HFFc6 (cell line): Measurements from ENCODE around the gene VPS25. TPM values are rescaled to one million over a fixed set of nuclear protein-coding genes. Genes with fewer than 3 reads are reported as not detected.
A peak's percentile ranks its signal among the peaks of the same experiment; 100 is the strongest.

Source experiments
- DNase-seq: peaks from one replicate; pipeline ENCODE4 v3.0.0-alpha.2; 2018
- H3K27ac Mint-ChIP-seq: 2 replicates; pipeline ENCODE4 v1.8.0; 2020; ENCODE audit warnings: mild to moderate bottlenecking, mixed read lengths
- H3K27me3 Mint-ChIP-seq: 2 replicates; pipeline ENCODE4 v1.8.0; 2021; ENCODE audit warnings: mild to moderate bottlenecking, moderate library complexity, mixed read lengths; ENCODE audit not compliant: insufficient read depth
- H3K36me3 Mint-ChIP-seq: 2 replicates; pipeline ENCODE4 v1.8.0; 2021; ENCODE audit warnings: low read depth, mixed read lengths
- H3K4me1 Mint-ChIP-seq: 2 replicates; pipeline ENCODE4 v1.8.0; 2020; ENCODE audit warnings: low read depth, mixed read lengths
- H3K4me3 Mint-ChIP-seq: 2 replicates; pipeline ENCODE4 v1.8.0; 2020; ENCODE audit warnings: mild to moderate bottlenecking, moderate library complexity, mixed read lengths
- H3K9me3 Mint-ChIP-seq: 2 replicates; pipeline ENCODE4 v1.8.0; 2020; ENCODE audit warnings: mild to moderate bottlenecking, mixed read lengths
- total RNA-seq, 6 experiments: library from RNA; stranded (reverse); fragmentation: NEBNext Ultra II Directional; extraction: Animal tissue kit (Norgen Biotek cat#: 25700); gene quantifications; 2 replicates in 1 of 6; 3 replicates in 5 of 6; pipeline ENCODE4 v1.2.3, GENCODE V29; 2021
- TF ChIP-seq, protein P1 (sequence below): fragments of 200-600 bp; sonication (generic); IDR thresholded peaks from 2 replicates; pipeline ENCODE4 v1.5.0; 2021; ENCODE audit warnings: antibody characterized with exemption, mild to moderate bottlenecking

VPS25 gene
- total RNA-seq, 6 experiments from 2014 or later, result 79.3 to 94.5 (median 90.5) TPM

DNA sequence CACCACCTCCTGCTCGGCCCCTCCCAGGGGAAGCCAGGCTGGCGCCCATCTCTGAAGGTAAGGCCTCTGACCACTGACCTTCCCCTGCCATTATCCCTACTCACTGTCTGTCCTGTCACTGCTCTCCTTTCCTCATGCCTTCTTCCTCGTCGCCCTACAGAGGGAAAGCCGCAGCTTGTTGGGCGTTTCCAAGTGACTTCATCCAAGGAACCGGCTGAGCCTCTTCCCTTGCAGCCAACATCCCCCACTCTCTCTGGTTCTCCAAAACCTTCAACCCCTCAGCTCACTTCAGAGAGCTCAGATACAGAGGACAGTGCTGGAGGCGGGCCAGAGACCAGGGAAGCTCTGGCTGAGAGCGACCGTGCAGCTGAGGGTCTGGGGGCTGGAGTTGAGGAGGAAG, 22.2 kb downstream of the VPS25 start:
- TF ChIP-seq, protein P1, sequence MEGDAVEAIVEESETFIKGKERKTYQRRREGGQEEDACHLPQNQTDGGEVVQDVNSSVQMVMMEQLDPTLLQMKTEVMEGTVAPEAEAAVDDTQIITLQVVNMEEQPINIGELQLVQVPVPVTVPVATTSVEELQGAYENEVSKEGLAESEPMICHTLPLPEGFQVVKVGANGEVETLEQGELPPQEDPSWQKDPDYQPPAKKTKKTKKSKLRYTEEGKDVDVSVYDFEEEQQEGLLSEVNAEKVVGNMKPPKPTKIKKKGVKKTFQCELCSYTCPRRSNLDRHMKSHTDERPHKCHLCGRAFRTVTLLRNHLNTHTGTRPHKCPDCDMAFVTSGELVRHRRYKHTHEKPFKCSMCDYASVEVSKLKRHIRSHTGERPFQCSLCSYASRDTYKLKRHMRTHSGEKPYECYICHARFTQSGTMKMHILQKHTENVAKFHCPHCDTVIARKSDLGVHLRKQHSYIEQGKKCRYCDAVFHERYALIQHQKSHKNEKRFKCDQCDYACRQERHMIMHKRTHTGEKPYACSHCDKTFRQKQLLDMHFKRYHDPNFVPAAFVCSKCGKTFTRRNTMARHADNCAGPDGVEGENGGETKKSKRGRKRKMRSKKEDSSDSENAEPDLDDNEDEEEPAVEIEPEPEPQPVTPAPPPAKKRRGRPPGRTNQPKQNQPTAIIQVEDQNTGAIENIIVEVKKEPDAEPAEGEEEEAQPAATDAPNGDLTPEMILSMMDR, result no peak
- no peak for DNase-seq
- H3K4me3 Mint-ChIP-seq, result no peak overlapping the region
- peaks cover 10% of the 10 kb centered on the region for H3K27me3 Mint-ChIP-seq
- no peak overlapping the region; the same call in 1 of the 2 replicates for H3K27ac Mint-ChIP-seq
- H3K9me3 Mint-ChIP-seq, result peaks cover 4% of the 10 kb centered on the region
- H3K36me3 Mint-ChIP-seq, result peaks cover 23% of the 10 kb centered on the region
- H3K4me1 Mint-ChIP-seq, result peaks cover 23% of the 10 kb centered on the region

DNA sequence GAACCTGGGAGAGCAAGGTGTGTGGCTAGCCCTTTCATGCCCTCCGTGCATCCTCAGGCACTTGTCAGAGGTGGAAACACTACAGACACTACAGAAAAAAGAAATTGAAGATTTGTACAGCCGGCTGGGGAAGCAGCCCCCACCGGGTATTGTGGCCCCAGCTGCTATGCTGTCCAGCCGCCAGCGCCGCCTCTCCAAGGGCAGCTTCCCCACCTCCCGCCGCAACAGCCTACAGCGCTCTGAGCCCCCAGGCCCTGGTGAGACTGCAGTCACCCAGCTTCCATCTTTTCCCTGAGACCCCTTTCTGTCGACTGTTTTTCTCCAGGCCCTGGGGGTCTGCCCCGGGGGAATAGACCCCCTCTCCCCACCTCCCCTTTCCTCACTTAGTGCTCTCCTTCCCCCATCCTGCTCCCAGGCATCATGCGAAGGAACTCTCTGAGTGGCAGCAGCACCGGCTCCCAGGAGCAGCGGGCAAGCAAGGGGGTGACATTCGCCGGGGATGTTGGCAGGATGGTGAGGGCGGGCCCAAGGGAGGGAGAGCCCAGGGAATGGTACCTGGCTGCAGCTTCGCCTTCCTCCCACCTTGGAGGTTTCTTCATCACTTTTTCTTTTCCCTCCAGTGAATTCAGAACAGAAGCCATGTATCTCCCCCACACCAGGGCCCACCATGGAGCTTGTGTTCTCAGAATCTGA, 23.0 kb downstream of the VPS25 start:
- no peak for DNase-seq
- Mint-ChIP-seq H3K27me3 (peaks cover 10% of the 10 kb centered on the region), H3K4me1 (peaks cover 23% of the 10 kb centered on the region), H3K36me3 (peaks cover 16% of the 10 kb centered on the region), H3K27ac (no peak overlapping the region), H3K4me3 (peak overlapping the region; percentile 38), H3K9me3 (peaks cover 4% of the 10 kb centered on the region)
- TF ChIP-seq, protein P1, result no peak

DNA sequence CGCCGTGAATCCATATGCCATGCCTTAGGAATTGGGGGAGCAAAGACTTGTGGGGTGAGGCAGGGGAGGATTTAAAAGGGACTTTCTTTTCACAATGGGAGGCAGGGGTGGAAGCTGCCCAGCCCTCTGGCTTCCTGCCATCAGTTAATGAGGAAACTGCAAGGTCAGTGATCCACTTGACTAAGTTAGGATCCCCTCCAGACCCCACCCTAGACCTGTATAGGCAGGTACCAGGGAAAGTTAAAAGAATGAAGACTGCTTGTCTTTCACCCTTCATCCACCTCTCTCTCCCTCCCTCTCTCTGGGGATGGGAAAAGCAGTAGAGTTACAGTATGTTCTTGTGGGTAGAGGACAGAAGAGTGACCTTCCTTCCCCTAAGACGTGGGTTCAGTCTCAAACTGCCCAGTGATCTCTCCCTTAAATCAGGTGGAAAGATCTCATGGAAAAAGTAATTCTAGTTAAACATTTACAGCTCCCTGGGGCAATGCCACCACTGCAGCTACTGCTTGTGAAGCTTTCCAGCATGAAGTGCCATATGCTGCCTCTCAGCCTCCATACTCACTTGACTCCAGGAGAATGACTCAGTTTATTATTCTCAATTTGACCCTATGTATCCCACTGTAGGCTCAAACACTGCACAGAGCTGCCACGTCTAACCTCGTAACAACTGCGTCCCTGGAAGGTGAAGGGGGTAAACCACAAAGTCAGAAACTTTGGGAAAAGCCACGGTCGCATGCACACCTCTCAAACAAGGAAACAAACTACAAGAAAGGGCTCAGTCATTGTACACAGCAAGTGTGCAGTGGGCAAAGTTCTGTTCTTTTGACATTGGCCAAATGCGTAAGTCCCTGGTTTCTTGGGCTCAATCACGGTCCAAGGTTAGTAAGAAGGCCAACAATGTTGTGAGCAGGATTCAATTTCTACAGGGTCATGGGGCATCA, 24.1 kb downstream of the VPS25 start:
- Mint-ChIP-seq H3K4me3 (peak overlapping the region; percentile 94), H3K27me3 (peaks cover 10% of the 10 kb centered on the region), H3K4me1 (peaks cover 23% of the 10 kb centered on the region), H3K9me3 (peaks cover 4% of the 10 kb centered on the region), H3K27ac (peak overlapping the region; percentile 71), H3K36me3 (peaks cover 15% of the 10 kb centered on the region)
- TF ChIP-seq, protein P1, result no peak
- DNase-seq, result no peak

DNA sequence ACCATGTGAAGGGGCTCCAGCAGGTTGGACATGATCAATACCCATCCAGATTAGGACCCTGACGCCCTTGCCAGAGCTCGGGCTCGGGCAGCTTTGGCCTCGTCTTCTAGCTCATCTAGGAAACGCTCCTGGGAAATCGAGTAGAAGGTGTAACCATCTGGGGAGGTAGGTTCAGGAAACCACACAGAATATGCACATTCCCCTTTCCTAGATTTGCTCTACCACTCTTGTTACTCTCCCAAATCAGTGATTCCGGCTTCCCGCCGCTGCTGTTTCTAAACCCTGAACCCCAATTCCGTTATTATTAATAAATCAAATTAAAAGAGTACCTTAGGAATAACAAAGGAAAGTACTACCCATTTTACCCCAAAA, 24.7 kb downstream of the VPS25 start:
- Mint-ChIP-seq H3K4me1 (peaks cover 23% of the 10 kb centered on the region), H3K4me3 (peak overlapping the region; percentile 94), H3K27ac (peak overlapping the region; percentile 71), H3K36me3 (peaks cover 11% of the 10 kb centered on the region), H3K9me3 (peaks cover 4% of the 10 kb centered on the region), H3K27me3 (peaks cover 10% of the 10 kb centered on the region)
- TF ChIP-seq, protein P1, result no peak
- no peak for DNase-seq

DNA sequence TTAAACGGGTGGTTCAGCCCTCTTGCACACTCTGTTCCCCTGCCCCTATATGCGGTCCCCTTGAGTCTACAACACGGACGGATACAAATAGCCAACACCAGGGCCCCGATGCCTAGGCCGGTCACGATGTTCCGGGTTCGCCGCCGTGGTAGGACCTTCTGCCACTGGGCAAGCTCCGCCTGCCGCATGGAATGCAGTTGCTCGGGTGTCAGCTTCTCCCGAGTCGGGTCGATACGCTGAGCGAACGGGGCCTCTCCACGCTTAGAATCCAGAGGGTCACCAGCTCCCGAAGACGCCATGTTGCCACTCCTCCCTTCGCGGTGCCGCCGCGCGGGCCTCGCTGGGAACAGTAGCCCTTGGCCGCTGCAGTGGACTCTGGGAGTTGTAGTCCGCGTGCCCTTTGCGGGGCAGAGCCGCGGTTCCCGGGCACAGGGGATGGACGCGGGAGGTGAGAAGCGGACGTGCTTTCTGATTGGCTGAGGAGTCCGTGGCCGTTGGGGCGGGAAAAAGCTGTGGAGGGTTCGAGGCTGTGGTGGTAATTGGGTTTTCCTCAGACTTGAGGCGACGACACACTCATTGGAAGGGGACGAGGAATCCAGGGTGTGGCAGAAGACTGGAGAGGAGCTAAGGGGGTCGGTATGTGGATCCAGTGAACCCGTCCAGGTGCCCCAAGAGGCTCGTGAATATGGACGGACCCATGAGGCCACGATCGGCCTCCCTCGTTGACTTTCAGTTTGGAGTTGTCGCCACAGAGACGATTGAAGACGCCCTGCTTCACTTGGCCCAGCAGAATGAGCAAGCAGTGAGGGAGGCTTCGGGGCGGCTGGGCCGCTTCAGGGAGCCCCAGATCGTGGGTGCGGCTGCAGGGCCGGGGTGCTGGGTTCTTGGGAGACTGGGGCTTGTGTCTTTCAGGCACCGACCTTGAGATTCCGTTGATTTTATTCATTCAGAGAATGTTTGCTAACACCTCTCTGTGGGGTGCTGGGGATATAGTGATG, 25.4 kb downstream of the VPS25 start, which contains the start of the genes CNTD1 and COA3:
Gene CNTD1, plus strand, starts transcription at position 479 of the 998 bp plus-strand sequence. Its CDS starts 207 bp downstream, at position 686.
Gene COA3, minus strand, starts transcription at position 322 of the 998 bp plus-strand sequence. Its CDS starts 23 bp downstream, at position 299.
- Mint-ChIP-seq H3K27ac (peak within 1 kb of the TSS; percentile 71), H3K4me3 (peak within 1 kb of the TSS; percentile 94), H3K36me3 (peaks cover 11% of the 10 kb centered on the region), H3K27me3 (peaks cover 10% of the 10 kb centered on the region), H3K4me1 (peaks cover 23% of the 10 kb centered on the region), H3K9me3 (peaks cover 4% of the 10 kb centered on the region)
- DNase-seq, result peak; percentile 79
- TF ChIP-seq, protein P1, result peak; percentile 37; the same call in 1 of the 2 replicates
